ENCODE results near the gene PAIP2B.

The PAIP2B gene

DNA sequence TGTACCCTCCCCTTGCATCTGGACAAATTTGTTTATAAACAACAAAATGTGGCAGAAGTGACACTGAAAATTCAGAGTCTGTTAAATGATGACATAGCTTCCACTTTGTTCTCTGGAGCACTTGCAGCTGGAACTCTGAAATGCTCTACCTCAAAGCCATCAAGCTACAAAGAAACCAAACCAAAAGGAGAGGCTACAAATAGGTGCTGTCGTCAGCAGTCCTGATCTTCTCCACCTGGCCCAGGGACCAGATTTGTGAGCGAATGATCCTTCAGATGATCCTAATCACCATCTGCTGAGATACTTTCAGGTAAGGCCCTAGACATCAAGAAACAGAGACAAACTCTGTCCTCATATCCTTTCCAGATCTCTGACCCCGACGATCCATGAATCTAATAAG is 27.9 kb upstream of the PAIP2B start:
- TF ChIP-seq, protein P1, sequence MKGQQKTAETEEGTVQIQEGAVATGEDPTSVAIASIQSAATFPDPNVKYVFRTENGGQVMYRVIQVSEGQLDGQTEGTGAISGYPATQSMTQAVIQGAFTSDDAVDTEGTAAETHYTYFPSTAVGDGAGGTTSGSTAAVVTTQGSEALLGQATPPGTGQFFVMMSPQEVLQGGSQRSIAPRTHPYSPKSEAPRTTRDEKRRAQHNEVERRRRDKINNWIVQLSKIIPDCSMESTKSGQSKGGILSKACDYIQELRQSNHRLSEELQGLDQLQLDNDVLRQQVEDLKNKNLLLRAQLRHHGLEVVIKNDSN (IDR thresholded peaks at IDR 0.05) = no peak
- TF ChIP-seq TAF1 (IDR thresholded peaks at IDR 0.05; ENCODE audit: low read depth) (no peak), EP300 (IDR thresholded peaks at IDR 0.05; ENCODE audit: borderline replicate concordance) (no peak), TEAD4 (IDR thresholded peaks at IDR 0.05) (no peak), TCF12 (IDR thresholded peaks at IDR 0.05; ENCODE audit: low read depth) (no peak), FOXM1 (IDR thresholded peaks at IDR 0.05; ENCODE audit: borderline replicate concordance, low read depth) (no peak), NFIC (IDR thresholded peaks at IDR 0.05) (no peak), RAD21 (IDR thresholded peaks at IDR 0.05; ENCODE audit: low read depth) (no peak), YY1 (IDR thresholded peaks at IDR 0.05; ENCODE audit: low read depth) (no peak), ZBTB7A (IDR thresholded peaks at IDR 0.05; ENCODE audit: low read depth) (no peak), CREB1 (IDR thresholded peaks at IDR 0.05; ENCODE audit: low read depth) (no peak), CEBPB (IDR thresholded peaks at IDR 0.05) (no peak), EGR1 (IDR thresholded peaks at IDR 0.05) (no peak)
- TF ChIP-seq, protein P2, sequence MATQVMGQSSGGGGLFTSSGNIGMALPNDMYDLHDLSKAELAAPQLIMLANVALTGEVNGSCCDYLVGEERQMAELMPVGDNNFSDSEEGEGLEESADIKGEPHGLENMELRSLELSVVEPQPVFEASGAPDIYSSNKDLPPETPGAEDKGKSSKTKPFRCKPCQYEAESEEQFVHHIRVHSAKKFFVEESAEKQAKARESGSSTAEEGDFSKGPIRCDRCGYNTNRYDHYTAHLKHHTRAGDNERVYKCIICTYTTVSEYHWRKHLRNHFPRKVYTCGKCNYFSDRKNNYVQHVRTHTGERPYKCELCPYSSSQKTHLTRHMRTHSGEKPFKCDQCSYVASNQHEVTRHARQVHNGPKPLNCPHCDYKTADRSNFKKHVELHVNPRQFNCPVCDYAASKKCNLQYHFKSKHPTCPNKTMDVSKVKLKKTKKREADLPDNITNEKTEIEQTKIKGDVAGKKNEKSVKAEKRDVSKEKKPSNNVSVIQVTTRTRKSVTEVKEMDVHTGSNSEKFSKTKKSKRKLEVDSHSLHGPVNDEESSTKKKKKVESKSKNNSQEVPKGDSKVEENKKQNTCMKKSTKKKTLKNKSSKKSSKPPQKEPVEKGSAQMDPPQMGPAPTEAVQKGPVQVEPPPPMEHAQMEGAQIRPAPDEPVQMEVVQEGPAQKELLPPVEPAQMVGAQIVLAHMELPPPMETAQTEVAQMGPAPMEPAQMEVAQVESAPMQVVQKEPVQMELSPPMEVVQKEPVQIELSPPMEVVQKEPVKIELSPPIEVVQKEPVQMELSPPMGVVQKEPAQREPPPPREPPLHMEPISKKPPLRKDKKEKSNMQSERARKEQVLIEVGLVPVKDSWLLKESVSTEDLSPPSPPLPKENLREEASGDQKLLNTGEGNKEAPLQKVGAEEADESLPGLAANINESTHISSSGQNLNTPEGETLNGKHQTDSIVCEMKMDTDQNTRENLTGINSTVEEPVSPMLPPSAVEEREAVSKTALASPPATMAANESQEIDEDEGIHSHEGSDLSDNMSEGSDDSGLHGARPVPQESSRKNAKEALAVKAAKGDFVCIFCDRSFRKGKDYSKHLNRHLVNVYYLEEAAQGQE (IDR thresholded peaks at IDR 0.05; ENCODE audit: low read depth) = no peak
- TF ChIP-seq, protein P3, sequence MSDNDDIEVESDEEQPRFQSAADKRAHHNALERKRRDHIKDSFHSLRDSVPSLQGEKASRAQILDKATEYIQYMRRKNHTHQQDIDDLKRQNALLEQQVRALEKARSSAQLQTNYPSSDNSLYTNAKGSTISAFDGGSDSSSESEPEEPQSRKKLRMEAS (IDR thresholded peaks at IDR 0.05) = no peak

GRCh38 chr2:71254078-71254477 is 27.2 kb upstream of the PAIP2B start:
- TF ChIP-seq CEBPB (IDR thresholded peaks at IDR 0.05) = no peak
- no peak for TF ChIP-seq EGR1 (IDR thresholded peaks at IDR 0.05)
- no peak for TF ChIP-seq ZBTB7A (IDR thresholded peaks at IDR 0.05; ENCODE audit: low read depth)
- TF ChIP-seq, protein P1 (IDR thresholded peaks at IDR 0.05) = no peak
- no peak for TF ChIP-seq TEAD4 (IDR thresholded peaks at IDR 0.05)
- TF ChIP-seq, protein P2 (IDR thresholded peaks at IDR 0.05; ENCODE audit: low read depth) = no peak

DNA sequence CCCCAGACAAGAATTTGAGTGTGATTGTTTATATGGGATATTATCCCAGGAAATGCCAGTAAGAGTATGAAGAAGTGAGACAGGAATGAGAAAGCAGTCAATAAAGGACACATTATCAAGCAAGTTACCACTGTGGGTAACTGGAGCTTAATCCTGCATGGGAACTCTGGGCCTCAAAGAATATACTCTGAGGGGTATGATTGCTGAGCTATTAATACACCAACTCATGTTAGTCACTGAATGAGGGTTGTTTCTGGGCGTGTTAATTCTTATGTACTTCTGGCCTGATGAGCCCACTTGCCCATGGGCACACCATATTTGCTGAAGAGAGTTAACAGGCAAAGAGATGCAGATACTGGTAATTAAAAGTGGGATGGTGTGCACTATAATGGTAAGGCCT is 26.6 kb upstream of the PAIP2B start:
- TF ChIP-seq RAD21 (IDR thresholded peaks at IDR 0.05; ENCODE audit: low read depth) = no peak
- TF ChIP-seq TAF1 (IDR thresholded peaks at IDR 0.05; ENCODE audit: low read depth) = no peak
- no peak for TF ChIP-seq NFIC (IDR thresholded peaks at IDR 0.05)
- TF ChIP-seq CREB1 (IDR thresholded peaks at IDR 0.05; ENCODE audit: low read depth) = no peak
- TF ChIP-seq EGR1 (IDR thresholded peaks at IDR 0.05) = no peak
- TF ChIP-seq, protein P1 (IDR thresholded peaks at IDR 0.05) = no peak
- no peak for TF ChIP-seq ZBTB7A (IDR thresholded peaks at IDR 0.05; ENCODE audit: low read depth)
- TF ChIP-seq, protein P3 (IDR thresholded peaks at IDR 0.05) = no peak
- no peak for TF ChIP-seq EP300 (IDR thresholded peaks at IDR 0.05; ENCODE audit: borderline replicate concordance)
- no peak for TF ChIP-seq CEBPB (IDR thresholded peaks at IDR 0.05)
- TF ChIP-seq TEAD4 (IDR thresholded peaks at IDR 0.05) = no peak
- TF ChIP-seq, protein P2 (IDR thresholded peaks at IDR 0.05; ENCODE audit: low read depth) = no peak
- TF ChIP-seq FOXM1 (IDR thresholded peaks at IDR 0.05; ENCODE audit: borderline replicate concordance, low read depth) = no peak
- no peak for TF ChIP-seq TCF12 (IDR thresholded peaks at IDR 0.05; ENCODE audit: low read depth)
- TF ChIP-seq YY1 (IDR thresholded peaks at IDR 0.05; ENCODE audit: low read depth) = no peak

GRCh38 chr2:71252862-71253261 is 26.0 kb upstream of the PAIP2B start:
- TF ChIP-seq RAD21 (IDR thresholded peaks at IDR 0.05; ENCODE audit: low read depth) (no peak), TCF12 (IDR thresholded peaks at IDR 0.05; ENCODE audit: low read depth) (no peak), NFIC (IDR thresholded peaks at IDR 0.05) (no peak), ZBTB7A (IDR thresholded peaks at IDR 0.05; ENCODE audit: low read depth) (no peak), EGR1 (IDR thresholded peaks at IDR 0.05) (no peak), TAF1 (IDR thresholded peaks at IDR 0.05; ENCODE audit: low read depth) (no peak), YY1 (IDR thresholded peaks at IDR 0.05; ENCODE audit: low read depth) (no peak), EP300 (IDR thresholded peaks at IDR 0.05; ENCODE audit: borderline replicate concordance) (no peak), CEBPB (IDR thresholded peaks at IDR 0.05) (no peak), CREB1 (IDR thresholded peaks at IDR 0.05; ENCODE audit: low read depth) (no peak), FOXM1 (IDR thresholded peaks at IDR 0.05; ENCODE audit: borderline replicate concordance, low read depth) (no peak), TEAD4 (IDR thresholded peaks at IDR 0.05) (no peak)
- TF ChIP-seq, protein P2 (IDR thresholded peaks at IDR 0.05; ENCODE audit: low read depth) = no peak
- TF ChIP-seq, protein P3 (IDR thresholded peaks at IDR 0.05) = no peak
- TF ChIP-seq, protein P1 (IDR thresholded peaks at IDR 0.05) = no peak

All from Ishikawa (cell line).